Glutamatergic neuron (in vitro differentiated cells): ENCODE data around the gene HGD. TPM values are rescaled to one million over a fixed set of nuclear protein-coding genes. Genes with fewer than 3 reads are reported as not detected.

Experiments
- DNase-seq: peaks from one replicate; pipeline ENCODE4 v3.0.0; 2022
- H3K27ac Mint-ChIP-seq: one replicate; pipeline ENCODE4 v1.8.0; 2020; ENCODE audit warnings: mild to moderate bottlenecking, mixed read lengths, inconsistent platforms; ENCODE audit not compliant: unreplicated experiment
- H3K27me3 Mint-ChIP-seq: one replicate; pipeline ENCODE4 v1.8.0; 2020; ENCODE audit warnings: mild to moderate bottlenecking, moderate library complexity, mixed read lengths, inconsistent platforms; ENCODE audit not compliant: unreplicated experiment
- H3K36me3 Mint-ChIP-seq: one replicate; pipeline ENCODE4 v1.8.0; 2020; ENCODE audit warnings: mild to moderate bottlenecking, mixed read lengths, inconsistent platforms; ENCODE audit not compliant: unreplicated experiment
- H3K4me1 Mint-ChIP-seq: one replicate; pipeline ENCODE4 v1.8.0; 2020; ENCODE audit warnings: mild to moderate bottlenecking, low read depth, mixed read lengths, inconsistent platforms; ENCODE audit not compliant: unreplicated experiment
- H3K4me3 Mint-ChIP-seq: one replicate; pipeline ENCODE4 v1.8.0; 2020; ENCODE audit warnings: mild to moderate bottlenecking, mixed read lengths, inconsistent platforms; ENCODE audit not compliant: unreplicated experiment
- H3K9me3 Mint-ChIP-seq: one replicate; pipeline ENCODE4 v1.8.0; 2020; ENCODE audit warnings: mild to moderate bottlenecking, moderate library complexity, mixed read lengths, inconsistent platforms; ENCODE audit not compliant: unreplicated experiment
- total RNA-seq: library from RNA; stranded (reverse); fragmentation: NEBNext Ultra II Directional; extraction: Animal tissue kit (Norgen Biotek cat#: 25700); gene quantifications from one replicate; pipeline ENCODE4 v1.2.1, GENCODE V29; 2021; ENCODE audit not compliant: unreplicated experiment
- TF ChIP-seq, protein P1 (sequence below): fragments of 200-600 bp; sonication (generic); IDR thresholded peaks from one replicate; pipeline ENCODE4 v1.5.0; 2021; ENCODE audit not compliant: partially characterized antibody, unreplicated experiment

HGD gene
- total RNA-seq, 1 donor from 2014 or later: not detected

DNA sequence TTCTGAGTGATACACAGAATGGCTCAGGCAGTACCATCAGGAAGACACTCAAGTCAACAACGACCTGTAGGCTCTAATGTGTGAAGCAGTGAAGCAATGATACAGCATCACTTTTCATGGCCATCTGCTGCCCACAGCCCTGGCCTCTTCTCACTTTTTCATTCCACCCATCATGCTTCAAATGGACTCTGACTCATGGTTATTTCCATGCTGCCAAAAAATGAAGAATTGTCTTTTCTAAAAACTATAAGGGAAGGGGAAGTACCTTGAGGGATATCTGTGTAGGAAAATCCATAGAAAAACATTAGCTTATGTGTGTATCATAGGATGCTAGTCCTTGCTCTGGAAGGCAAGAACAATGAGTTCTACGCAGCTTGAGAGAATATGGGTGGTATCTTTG is 11.5 kb downstream of the HGD start:
- no peak overlapping the region for H3K27ac Mint-ChIP-seq
- TF ChIP-seq, protein P1, sequence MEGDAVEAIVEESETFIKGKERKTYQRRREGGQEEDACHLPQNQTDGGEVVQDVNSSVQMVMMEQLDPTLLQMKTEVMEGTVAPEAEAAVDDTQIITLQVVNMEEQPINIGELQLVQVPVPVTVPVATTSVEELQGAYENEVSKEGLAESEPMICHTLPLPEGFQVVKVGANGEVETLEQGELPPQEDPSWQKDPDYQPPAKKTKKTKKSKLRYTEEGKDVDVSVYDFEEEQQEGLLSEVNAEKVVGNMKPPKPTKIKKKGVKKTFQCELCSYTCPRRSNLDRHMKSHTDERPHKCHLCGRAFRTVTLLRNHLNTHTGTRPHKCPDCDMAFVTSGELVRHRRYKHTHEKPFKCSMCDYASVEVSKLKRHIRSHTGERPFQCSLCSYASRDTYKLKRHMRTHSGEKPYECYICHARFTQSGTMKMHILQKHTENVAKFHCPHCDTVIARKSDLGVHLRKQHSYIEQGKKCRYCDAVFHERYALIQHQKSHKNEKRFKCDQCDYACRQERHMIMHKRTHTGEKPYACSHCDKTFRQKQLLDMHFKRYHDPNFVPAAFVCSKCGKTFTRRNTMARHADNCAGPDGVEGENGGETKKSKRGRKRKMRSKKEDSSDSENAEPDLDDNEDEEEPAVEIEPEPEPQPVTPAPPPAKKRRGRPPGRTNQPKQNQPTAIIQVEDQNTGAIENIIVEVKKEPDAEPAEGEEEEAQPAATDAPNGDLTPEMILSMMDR: no peak
- no peaks in the 10 kb centered on the region for H3K9me3 Mint-ChIP-seq
- no peaks in the 10 kb centered on the region for H3K4me1 Mint-ChIP-seq
- DNase-seq: no peak
- H3K4me3 Mint-ChIP-seq: no peak overlapping the region
- H3K36me3 Mint-ChIP-seq: no peaks in the 10 kb centered on the region
- H3K27me3 Mint-ChIP-seq: no peaks in the 10 kb centered on the region

DNA sequence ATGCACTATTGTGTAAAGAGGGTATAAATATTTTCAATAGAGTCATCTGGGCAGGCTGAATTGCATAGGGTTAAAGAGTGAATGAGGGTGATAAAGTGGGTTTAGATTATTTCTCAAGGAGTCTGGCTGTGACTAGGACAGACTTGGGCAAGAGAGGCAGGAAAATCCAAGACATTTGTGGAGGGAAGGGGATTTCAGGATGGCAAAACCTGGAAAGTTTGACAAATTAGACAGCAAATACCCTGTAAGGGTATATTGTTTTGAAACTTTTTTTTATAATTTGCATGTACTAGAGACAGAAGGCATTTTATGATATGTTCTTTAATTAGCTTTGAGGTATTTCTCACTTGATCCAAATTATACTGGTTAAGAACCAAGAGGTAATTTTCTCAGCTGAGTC is 17.1 kb downstream of the HGD start:
- H3K4me1 Mint-ChIP-seq: no peaks in the 10 kb centered on the region
- TF ChIP-seq, protein P1: no peak
- no peak overlapping the region for H3K4me3 Mint-ChIP-seq
- DNase-seq: no peak
- H3K27ac Mint-ChIP-seq: no peak overlapping the region
- H3K36me3 Mint-ChIP-seq: peaks cover 4% of the 10 kb centered on the region
- peaks cover 2% of the 10 kb centered on the region for H3K9me3 Mint-ChIP-seq
- no peaks in the 10 kb centered on the region for H3K27me3 Mint-ChIP-seq

DNA sequence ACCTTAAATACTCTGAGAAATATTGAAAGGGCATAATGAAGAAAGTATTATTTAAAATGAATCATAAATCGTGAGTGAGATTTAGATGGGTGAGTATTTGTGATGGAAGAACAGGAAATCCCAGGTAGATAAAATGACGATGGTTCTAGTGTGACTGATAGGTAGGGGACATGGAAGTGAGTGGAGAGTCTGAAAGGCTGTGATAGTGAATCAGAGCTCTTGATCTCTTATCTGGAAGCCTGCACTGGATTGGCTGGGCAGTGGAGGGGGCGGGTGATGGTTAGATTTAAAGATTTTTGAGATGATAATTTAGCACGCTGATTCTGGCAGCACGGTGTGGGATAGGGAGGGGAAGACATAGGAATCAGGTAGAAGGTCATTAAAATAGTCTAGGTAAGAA is 20.1 kb downstream of the HGD start:
- TF ChIP-seq, protein P1: no peak
- H3K27ac Mint-ChIP-seq: no peak overlapping the region
- H3K27me3 Mint-ChIP-seq: no peaks in the 10 kb centered on the region
- H3K4me3 Mint-ChIP-seq: no peak overlapping the region
- H3K36me3 Mint-ChIP-seq: peaks cover 18% of the 10 kb centered on the region
- H3K4me1 Mint-ChIP-seq: no peaks in the 10 kb centered on the region
- no peak for DNase-seq
- H3K9me3 Mint-ChIP-seq: peaks cover 6% of the 10 kb centered on the region

DNA sequence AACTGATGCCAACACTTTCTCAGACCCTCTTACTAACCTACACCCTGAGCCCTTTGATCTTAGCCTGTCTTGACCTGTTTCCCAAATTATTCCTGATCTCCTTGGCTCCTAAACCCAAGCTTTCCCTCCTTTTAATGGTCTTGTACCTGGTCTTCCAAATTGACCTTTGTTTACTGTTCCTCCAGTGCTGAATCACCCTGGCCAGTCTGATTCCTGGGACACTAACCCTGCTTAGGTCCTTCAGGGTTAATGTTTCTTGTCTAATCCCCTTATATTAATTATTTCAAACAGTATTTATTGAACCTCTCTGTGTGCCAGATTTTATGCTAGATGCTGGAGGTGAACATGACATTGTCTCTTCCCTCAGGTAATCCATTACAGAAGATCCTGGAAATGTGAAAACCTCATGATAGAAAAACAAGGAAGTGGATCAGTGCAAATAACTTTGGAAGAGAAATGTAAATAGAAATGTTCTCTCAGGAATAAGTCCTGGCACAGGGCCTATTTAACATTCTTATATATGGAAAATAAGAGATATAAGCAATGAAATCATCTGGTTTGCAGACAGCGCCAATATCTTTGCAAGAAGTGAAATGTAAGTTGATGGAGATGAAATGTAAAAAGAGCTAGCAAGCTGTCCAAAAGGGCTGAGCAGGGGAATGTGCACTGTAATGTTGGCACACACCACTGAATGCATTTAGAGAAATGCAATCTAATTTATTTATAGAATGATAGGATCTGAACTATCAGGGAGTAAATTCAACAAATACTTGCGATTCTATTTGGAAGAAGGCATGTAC is 20.7 kb downstream of the HGD start:
- no peak for DNase-seq
- no peaks in the 10 kb centered on the region for H3K27me3 Mint-ChIP-seq
- no peak overlapping the region for H3K27ac Mint-ChIP-seq
- H3K4me3 Mint-ChIP-seq: no peak overlapping the region
- TF ChIP-seq, protein P1: no peak
- H3K36me3 Mint-ChIP-seq: peaks cover 18% of the 10 kb centered on the region
- peaks cover 6% of the 10 kb centered on the region for H3K9me3 Mint-ChIP-seq
- no peaks in the 10 kb centered on the region for H3K4me1 Mint-ChIP-seq

DNA sequence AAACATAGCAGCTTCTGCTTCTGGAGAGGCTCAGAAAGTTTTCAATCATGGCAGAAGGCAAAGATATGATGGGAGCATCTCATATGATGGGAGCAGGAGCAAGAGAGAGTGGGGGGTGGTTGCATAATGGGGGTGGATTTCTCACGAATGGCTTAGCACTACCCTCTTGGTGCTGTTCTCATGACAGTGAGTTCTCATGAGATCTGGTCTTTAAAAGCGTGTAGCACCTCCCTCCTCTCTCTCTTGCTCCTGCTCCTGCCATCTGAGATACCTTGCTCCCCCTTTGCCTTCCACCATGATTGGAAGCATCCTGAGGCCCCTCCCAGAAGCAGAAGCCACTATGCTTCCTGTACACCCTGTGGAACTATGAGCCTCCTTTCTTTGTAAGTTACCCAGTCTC is 22.2 kb downstream of the HGD start:
- TF ChIP-seq, protein P1: no peak
- Mint-ChIP-seq H3K9me3 (peaks cover 6% of the 10 kb centered on the region), H3K27ac (no peak overlapping the region), H3K4me1 (no peaks in the 10 kb centered on the region), H3K4me3 (no peak overlapping the region), H3K36me3 (peaks cover 18% of the 10 kb centered on the region), H3K27me3 (no peaks in the 10 kb centered on the region)
- DNase-seq: no peak
